ENCODE data around the gene DDX42.

DDX42 gene

DNA sequence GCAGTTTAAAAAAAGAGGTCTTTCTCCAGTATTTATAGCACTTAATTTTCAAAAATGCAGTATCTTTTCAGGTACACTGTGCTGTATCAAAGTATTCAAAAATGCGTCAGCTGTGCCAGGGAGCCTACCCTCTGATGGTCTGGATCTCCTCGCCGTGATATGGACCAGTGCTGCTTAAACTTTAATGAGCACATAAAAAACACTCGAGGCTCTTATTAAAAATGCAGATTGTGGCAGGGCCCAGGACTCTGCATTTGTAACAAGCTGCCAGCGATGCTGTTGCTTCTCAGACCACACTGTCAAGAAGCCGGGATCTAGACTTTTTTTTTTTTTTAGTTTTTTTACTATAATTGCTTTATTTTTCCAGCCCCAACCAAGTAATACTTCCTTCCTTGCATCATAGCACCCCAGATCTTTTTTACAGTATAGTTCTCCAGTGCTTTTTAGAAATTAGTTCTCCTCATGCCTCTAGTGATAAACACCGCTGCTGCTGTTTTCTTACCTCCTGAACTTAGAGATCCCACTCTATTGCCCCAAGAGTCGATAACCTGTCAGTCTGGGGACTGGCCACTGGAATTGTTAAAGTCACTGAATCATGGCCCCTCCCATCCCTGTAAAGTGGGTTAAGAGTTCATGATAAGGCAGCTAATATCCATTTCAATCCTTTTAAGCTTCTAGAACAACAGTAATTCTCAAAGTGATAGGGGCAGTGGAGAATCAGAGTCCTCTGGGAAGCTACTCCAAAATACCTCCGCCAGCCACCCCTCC, 70.1 kb downstream of the DDX42 start:
- no peak for DNase-seq (ENCODE audit: low spot score)

GRCh38 chr17:63845509-63845908, 71.5 kb downstream of the DDX42 start:
- H3K27ac ChIP-seq = no peak overlapping the region
- no peak for DNase-seq (ENCODE audit: low spot score)
- no peak for TF ChIP-seq CTCF (IDR thresholded peaks at IDR 0.05)
- no peak overlapping the region for H3K4me3 ChIP-seq

More for the DNA sequence above, 70.1 kb downstream of the DDX42 start:
- H3K4me3 ChIP-seq = peak overlapping the region; percentile 89
- H3K27ac ChIP-seq = peak overlapping the region; percentile 93 to 95
- no peak for TF ChIP-seq CTCF (IDR thresholded peaks at IDR 0.05)

GRCh38 chr17:63847525-63848249, 73.7 kb downstream of the DDX42 start:
- no peak for TF ChIP-seq CTCF (IDR thresholded peaks at IDR 0.05)
- no peak for DNase-seq (ENCODE audit: low spot score)
- no peak overlapping the region for H3K27ac ChIP-seq

GRCh38 chr17:63848834-63849689, 75.1 kb downstream of the DDX42 start:
- peak; percentile 25 for TF ChIP-seq CTCF (IDR thresholded peaks at IDR 0.05)
- H3K27ac ChIP-seq = peak overlapping the region in 1 of 2 donors; percentile 68
- peak overlapping the region; percentile 67 for H3K4me3 ChIP-seq
- DNase-seq (ENCODE audit: low spot score) = peak; percentile 93

More at GRCh38 chr17:63847525-63848249, 73.7 kb downstream of the DDX42 start:
- no peak overlapping the region for H3K4me3 ChIP-seq

GRCh38 chr17:63850401-63850800, 76.4 kb downstream of the DDX42 start:
- no peak overlapping the region for H3K27ac ChIP-seq
- H3K4me3 ChIP-seq = no peak overlapping the region
- no peak for TF ChIP-seq CTCF (IDR thresholded peaks at IDR 0.05)
- no peak for DNase-seq (ENCODE audit: low spot score)

- H3K27ac ChIP-seq = no peak overlapping the region
- H3K4me3 ChIP-seq = no peak overlapping the region
- DNase-seq (ENCODE audit: low spot score) = no peak
- no peak for TF ChIP-seq CTCF (IDR thresholded peaks at IDR 0.05)
Measured at GRCh38 chr17:63853260-63853659, 79.3 kb downstream of the DDX42 start.

Data from coronary artery (tissue), 2 donors.